ENCODE data around the gene RFX1. TPM values are rescaled to one million over a fixed set of nuclear protein-coding genes. Genes with fewer than 3 reads are reported as not detected.

RFX1 gene
- total and polyA plus RNA-seq, 2 donors from 2014 or later, result 5.2 to 17.9 TPM

- H3K27ac ChIP-seq (ENCODE audit: low read depth in 2 of 2, low read length in 2 of 2), result no peak overlapping the region
- no peaks in the 10 kb centered on the region for H3K27me3 ChIP-seq (ENCODE audit: control insufficient read depth, insufficient read depth, low read length)
- no peak overlapping the region for H3K4me3 ChIP-seq (ENCODE audit: low read length in 3 of 3)
- H3K9me3 ChIP-seq (ENCODE audit: control insufficient read depth in 2 of 3, insufficient read depth in 1 of 3, low read length in 3 of 3), result no peaks in the 10 kb centered on the region
- H3K4me1 ChIP-seq (ENCODE audit: control insufficient read depth in 2 of 3, insufficient read depth in 2 of 3, low read depth in 1 of 3, low read length in 3 of 3), result peaks cover 0 to 11% (median 10%) of the 10 kb centered on the region in 3 donors
- no peak for DNase-seq
- TF ChIP-seq CTCF (IDR thresholded peaks at IDR 0.05; ENCODE audit: borderline replicate concordance, extremely low read depth, insufficient read depth), result no peak
- peaks cover 0 to 24% (median 6%) of the 10 kb centered on the region in 3 donors for H3K36me3 ChIP-seq (ENCODE audit: control insufficient read depth in 2 of 3, insufficient read depth in 3 of 3, low read length in 3 of 3)
- no peak for FAIRE-seq
- H3K9ac ChIP-seq (ENCODE audit: low read length in 3 of 3), result no peak overlapping the region
- intact Hi-C loops (cut with DNase I), result no loop called here
Observed at GRCh38 chr19:13954185-13954584, 51.9 kb downstream of the RFX1 start.

- peaks cover 0 to 11% (median 10%) of the 10 kb centered on the region in 3 donors for H3K4me1 ChIP-seq (ENCODE audit: control insufficient read depth in 2 of 3, insufficient read depth in 2 of 3, low read depth in 1 of 3, low read length in 3 of 3)
- TF ChIP-seq CTCF (IDR thresholded peaks at IDR 0.05; ENCODE audit: borderline replicate concordance, extremely low read depth, insufficient read depth), result no peak
- H3K27ac ChIP-seq (ENCODE audit: low read depth in 2 of 2, low read length in 2 of 2), result no peak overlapping the region
- intact Hi-C loops (cut with DNase I), result no loop called here
- peak overlapping the region; percentile 70 to 77 (median 75) for H3K4me3 ChIP-seq (ENCODE audit: low read length in 3 of 3)
- H3K9me3 ChIP-seq (ENCODE audit: control insufficient read depth in 2 of 3, insufficient read depth in 1 of 3, low read length in 3 of 3), result no peaks in the 10 kb centered on the region
- no peak for FAIRE-seq
- H3K27me3 ChIP-seq (ENCODE audit: control insufficient read depth, insufficient read depth, low read length), result no peaks in the 10 kb centered on the region
- H3K36me3 ChIP-seq (ENCODE audit: control insufficient read depth in 2 of 3, insufficient read depth in 3 of 3, low read length in 3 of 3), result peaks cover 0 to 24% (median 4%) of the 10 kb centered on the region in 3 donors
- peak overlapping the region in 2 of 3 donors; percentile 23 to 78 for H3K9ac ChIP-seq (ENCODE audit: low read length in 3 of 3)
- DNase-seq, result peak in 3 of 5 donors; percentile 36 to 78 (median 57)
Observed at GRCh38 chr19:13952931-13953531, 53.1 kb downstream of the RFX1 start.

GRCh38 chr19:13952154-13952930 is 53.8 kb downstream of the RFX1 start, which contains the start of gene DCAF15:
Gene DCAF15 (plus strand): TSS chr19:13952509. CDS start chr19:13952513, 4 bp downstream.
- intact Hi-C loops (cut with DNase I), result no loop called here
- Histone ChIP-seq H3K36me3 (ENCODE audit: control insufficient read depth in 2 of 3, insufficient read depth in 3 of 3, low read length in 3 of 3) (peaks cover 0 to 24% (median 3%) of the 10 kb centered on the region in 3 donors), H3K4me1 (ENCODE audit: control insufficient read depth in 2 of 3, insufficient read depth in 2 of 3, low read depth in 1 of 3, low read length in 3 of 3) (peaks cover 0 to 11% (median 10%) of the 10 kb centered on the region in 3 donors), H3K27me3 (ENCODE audit: control insufficient read depth, insufficient read depth, low read length) (no peaks in the 10 kb centered on the region), H3K27ac (ENCODE audit: low read depth in 2 of 2, low read length in 2 of 2) (peak within 1 kb of the TSS in 1 of 2 donors; percentile 71), H3K4me3 (ENCODE audit: low read length in 3 of 3) (peak within 1 kb of the TSS; percentile 70 to 77 (median 75)), H3K9me3 (ENCODE audit: control insufficient read depth in 2 of 3, insufficient read depth in 1 of 3, low read length in 3 of 3) (no peaks in the 10 kb centered on the region), H3K9ac (ENCODE audit: low read length in 3 of 3) (peak within 1 kb of the TSS in 2 of 3 donors; percentile 23 to 78)
- peak; percentile 2 for TF ChIP-seq CTCF (IDR thresholded peaks at IDR 0.05; ENCODE audit: borderline replicate concordance, extremely low read depth, insufficient read depth)
- DNase-seq (peak; percentile 100), FAIRE-seq (peak; percentile 97)
